ENCODE measurements around the gene HS3ST6. TPM values are rescaled to one million over a fixed set of nuclear protein-coding genes. Genes with fewer than 3 reads are reported as not detected.
A peak's percentile ranks its signal among the peaks of the same experiment; 100 is the strongest.

The HS3ST6 gene
- not detected for total RNA-seq
- not detected for total RNA-seq (2013)

GRCh38 chr16:1918351-1919326 is at the start of gene HS3ST6:
HS3ST6 (minus strand) TSS chr16:1918415; CDS start chr16:1918323, 92 bp downstream.
- peaks cover 31% of the 10 kb centered on the region for H3K27me3 ChIP-seq (ENCODE audit: control insufficient read depth, insufficient read depth, low read length)

GRCh38 chr16:1966460-1966859 is 48.2 kb upstream of the HS3ST6 start, which contains the start of gene RNF151:
RNF151 (plus strand) TSS chr16:1966856; CDS start chr16:1966882, 26 bp downstream.
- ATAC-seq (no peak), DNase-seq (no peak)
- Histone ChIP-seq H3K4me1 (ENCODE audit: control insufficient read depth, insufficient read depth, low read length) (peaks cover 44% of the 10 kb centered on the region), H3K4me3 (ENCODE audit: low read length) (peak within 1 kb of the TSS; percentile 88), H3K9me3 (ENCODE audit: control insufficient read depth, insufficient read depth, low read length) (no peaks in the 10 kb centered on the region), H3K36me3 (ENCODE audit: control insufficient read depth, insufficient read depth, low read length) (peaks cover 20% of the 10 kb centered on the region), H3K27me3 (ENCODE audit: control insufficient read depth, insufficient read depth, low read length) (no peaks in the 10 kb centered on the region), H3K27ac (ENCODE audit: low read length) (peak within 1 kb of the TSS; percentile 99)
- no peaks in the 10 kb centered on the region for H3K27me3 Mint-ChIP-seq (ENCODE audit: low read depth in 2 of 2)
- H3K4me1 Mint-ChIP-seq = peaks cover 30 to 32% of the 10 kb centered on the region in 2 donors
- H3K27ac Mint-ChIP-seq = peak within 1 kb of the TSS; percentile 95
- H3K4me3 Mint-ChIP-seq = peak within 1 kb of the TSS; percentile 94
- H3K36me3 Mint-ChIP-seq = no peaks in the 10 kb centered on the region
- H3K9me3 Mint-ChIP-seq = no peaks in the 10 kb centered on the region
- TF ChIP-seq, protein P1, sequence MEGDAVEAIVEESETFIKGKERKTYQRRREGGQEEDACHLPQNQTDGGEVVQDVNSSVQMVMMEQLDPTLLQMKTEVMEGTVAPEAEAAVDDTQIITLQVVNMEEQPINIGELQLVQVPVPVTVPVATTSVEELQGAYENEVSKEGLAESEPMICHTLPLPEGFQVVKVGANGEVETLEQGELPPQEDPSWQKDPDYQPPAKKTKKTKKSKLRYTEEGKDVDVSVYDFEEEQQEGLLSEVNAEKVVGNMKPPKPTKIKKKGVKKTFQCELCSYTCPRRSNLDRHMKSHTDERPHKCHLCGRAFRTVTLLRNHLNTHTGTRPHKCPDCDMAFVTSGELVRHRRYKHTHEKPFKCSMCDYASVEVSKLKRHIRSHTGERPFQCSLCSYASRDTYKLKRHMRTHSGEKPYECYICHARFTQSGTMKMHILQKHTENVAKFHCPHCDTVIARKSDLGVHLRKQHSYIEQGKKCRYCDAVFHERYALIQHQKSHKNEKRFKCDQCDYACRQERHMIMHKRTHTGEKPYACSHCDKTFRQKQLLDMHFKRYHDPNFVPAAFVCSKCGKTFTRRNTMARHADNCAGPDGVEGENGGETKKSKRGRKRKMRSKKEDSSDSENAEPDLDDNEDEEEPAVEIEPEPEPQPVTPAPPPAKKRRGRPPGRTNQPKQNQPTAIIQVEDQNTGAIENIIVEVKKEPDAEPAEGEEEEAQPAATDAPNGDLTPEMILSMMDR (IDR thresholded peaks at IDR 0.05) = no peak
- WGBS (ENCODE audit: insufficient coverage) = 94% methylated on average over 6 of the region's 6 CpGs
- intact Hi-C loops (cut with micrococcal nuclease) = no loop called here

More at GRCh38 chr16:1918351-1919326, at the start of gene HS3ST6:
- Mint-ChIP-seq H3K4me1 (no peaks in the 10 kb centered on the region), H3K4me3 (no peak within 1 kb of the TSS), H3K27me3 (ENCODE audit: low read depth in 2 of 2) (peaks cover 40 to 51% of the 10 kb centered on the region in 2 donors), H3K9me3 (no peaks in the 10 kb centered on the region), H3K27ac (no peak within 1 kb of the TSS), H3K36me3 (no peaks in the 10 kb centered on the region)
- intact Hi-C loops (cut with micrococcal nuclease) = no loop called here
- ATAC-seq (no peak), DNase-seq (no peak)
- TF ChIP-seq, protein P1 (IDR thresholded peaks at IDR 0.05) = no peak
- H3K4me3 ChIP-seq (ENCODE audit: low read length) = no peak within 1 kb of the TSS
- H3K36me3 ChIP-seq (ENCODE audit: control insufficient read depth, insufficient read depth, low read length) = no peaks in the 10 kb centered on the region
- peaks cover 2% of the 10 kb centered on the region for H3K4me1 ChIP-seq (ENCODE audit: control insufficient read depth, insufficient read depth, low read length)
- H3K27ac ChIP-seq (ENCODE audit: low read length) = no peak within 1 kb of the TSS
- H3K9me3 ChIP-seq (ENCODE audit: control insufficient read depth, insufficient read depth, low read length) = no peaks in the 10 kb centered on the region
- 8% methylated on average over 66 of the region's 71 CpGs for WGBS (ENCODE audit: insufficient coverage)

- H3K27ac Mint-ChIP-seq = peak overlapping the region; percentile 95
- WGBS (ENCODE audit: insufficient coverage) = 26% methylated on average over 24 of the region's 24 CpGs
- peak overlapping the region; percentile 94 for H3K4me3 Mint-ChIP-seq
- ATAC-seq = no peak
- peak overlapping the region; percentile 99 for H3K27ac ChIP-seq (ENCODE audit: low read length)
- H3K4me1 ChIP-seq (ENCODE audit: control insufficient read depth, insufficient read depth, low read length) = peaks cover 43% of the 10 kb centered on the region
- no peaks in the 10 kb centered on the region for H3K27me3 Mint-ChIP-seq (ENCODE audit: low read depth in 2 of 2)
- H3K36me3 Mint-ChIP-seq = no peaks in the 10 kb centered on the region
- peak overlapping the region; percentile 88 for H3K4me3 ChIP-seq (ENCODE audit: low read length)
- no peaks in the 10 kb centered on the region for H3K27me3 ChIP-seq (ENCODE audit: control insufficient read depth, insufficient read depth, low read length)
- no peak for DNase-seq
- peaks cover 30 to 35% of the 10 kb centered on the region in 2 donors for H3K4me1 Mint-ChIP-seq
- no peaks in the 10 kb centered on the region for H3K9me3 Mint-ChIP-seq
- TF ChIP-seq, protein P1 (IDR thresholded peaks at IDR 0.05) = no peak
- intact Hi-C loops (cut with micrococcal nuclease) = no loop called here
- no peaks in the 10 kb centered on the region for H3K9me3 ChIP-seq (ENCODE audit: control insufficient read depth, insufficient read depth, low read length)
- peaks cover 20% of the 10 kb centered on the region for H3K36me3 ChIP-seq (ENCODE audit: control insufficient read depth, insufficient read depth, low read length)
Observed at GRCh38 chr16:1965396-1966001, 47.3 kb upstream of the HS3ST6 start.

Data from natural killer cell (primary cell).